Hematopoietic multipotent progenitor cell treated with erythropoietin and hydrocortisone succinate and interleukin-3 and kit ligand, for 17 days (in vitro differentiated cells): ENCODE data around the gene SLC22A23.

Experiments
- DNase-seq: peaks from one replicate; pipeline ENCODE4 v3.0.0-alpha.2; 2015; ENCODE audit warnings: low spot score

The SLC22A23 gene

DNA sequence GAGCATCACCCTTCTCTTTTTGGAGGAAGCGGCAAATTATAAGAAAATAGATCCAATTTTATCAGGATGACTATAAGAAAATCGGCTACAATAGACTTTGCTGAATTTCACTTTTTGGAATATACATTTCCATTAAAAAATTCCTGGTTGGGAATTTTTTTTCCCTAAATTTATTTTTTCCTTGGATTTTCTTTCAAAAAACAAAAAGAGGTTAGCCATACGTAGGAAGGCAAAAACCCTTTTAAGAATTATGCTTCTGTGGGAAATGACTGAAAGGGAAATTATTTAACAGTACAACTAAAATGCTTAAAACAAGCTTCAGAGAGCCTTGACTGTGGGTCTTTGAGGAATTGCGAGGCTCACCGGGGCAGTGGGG is 86.9 kb downstream of the SLC22A23 start:
- no peak for DNase-seq

GRCh38 chr6:3368685-3369084 is 88.2 kb downstream of the SLC22A23 start:
- DNase-seq, result no peak

DNA sequence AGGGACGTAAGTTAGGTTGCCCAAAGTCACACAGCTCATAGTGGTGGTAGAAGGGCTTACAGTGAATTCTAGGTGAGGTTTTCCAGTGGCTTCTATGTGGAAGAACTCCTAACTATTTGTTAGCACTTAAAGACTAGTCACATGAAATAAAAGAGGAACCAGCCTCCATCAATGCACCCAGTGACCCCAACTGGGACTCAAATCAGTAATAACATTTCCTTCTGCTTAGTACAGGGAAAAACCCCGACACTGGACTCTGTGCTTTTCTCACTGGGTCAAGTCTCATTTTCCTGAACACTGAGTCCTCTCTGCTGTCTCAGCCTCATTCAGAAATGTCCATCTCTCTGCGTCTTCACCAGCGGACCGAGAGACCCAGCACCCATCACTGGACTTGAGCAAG is 89.2 kb downstream of the SLC22A23 start:
- no peak for DNase-seq

- no peak for DNase-seq
Observed at GRCh38 chr6:3366596-3367413, 90.0 kb downstream of the SLC22A23 start.

GRCh38 chr6:3364391-3364790 is 92.5 kb downstream of the SLC22A23 start:
- DNase-seq, result no peak

GRCh38 chr6:3363296-3364025 is 93.4 kb downstream of the SLC22A23 start:
- no peak for DNase-seq

DNA sequence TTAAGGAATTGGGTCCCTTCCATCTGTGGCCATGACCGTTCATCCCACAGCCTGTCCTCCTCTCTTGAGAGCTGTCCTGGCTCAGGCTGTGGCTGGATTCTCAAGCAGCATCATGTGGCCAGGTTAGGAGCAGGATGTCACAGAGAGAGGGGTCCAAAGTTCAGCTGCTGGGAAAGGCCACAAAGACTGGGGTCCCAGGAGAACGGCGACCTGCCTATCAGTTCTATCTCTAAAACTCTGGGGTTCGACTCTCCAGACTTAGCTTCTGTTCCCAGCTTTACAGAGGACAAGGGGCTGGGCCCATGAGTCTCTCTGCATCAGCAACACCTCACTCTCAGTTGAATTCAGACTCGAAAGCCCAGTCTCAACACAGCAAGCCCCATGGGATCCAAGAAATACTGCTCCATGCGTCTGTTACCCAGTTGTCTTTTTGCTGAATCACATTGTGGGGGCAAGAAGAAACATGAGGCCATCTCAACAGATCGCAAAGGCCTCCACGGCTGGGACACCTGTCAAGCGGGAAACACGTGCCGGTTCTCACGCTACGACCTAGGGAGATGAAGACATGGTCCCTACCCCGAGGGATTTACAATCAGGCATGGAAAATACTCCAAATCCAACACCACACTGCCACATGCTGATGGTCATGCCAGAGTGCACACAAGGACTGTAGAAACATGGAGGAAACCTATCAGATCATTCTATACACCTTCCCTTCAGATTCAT is 95.4 kb downstream of the SLC22A23 start:
- no peak for DNase-seq

GRCh38 chr6:3360727-3361045 is 96.2 kb downstream of the SLC22A23 start:
- DNase-seq, result no peak

DNA sequence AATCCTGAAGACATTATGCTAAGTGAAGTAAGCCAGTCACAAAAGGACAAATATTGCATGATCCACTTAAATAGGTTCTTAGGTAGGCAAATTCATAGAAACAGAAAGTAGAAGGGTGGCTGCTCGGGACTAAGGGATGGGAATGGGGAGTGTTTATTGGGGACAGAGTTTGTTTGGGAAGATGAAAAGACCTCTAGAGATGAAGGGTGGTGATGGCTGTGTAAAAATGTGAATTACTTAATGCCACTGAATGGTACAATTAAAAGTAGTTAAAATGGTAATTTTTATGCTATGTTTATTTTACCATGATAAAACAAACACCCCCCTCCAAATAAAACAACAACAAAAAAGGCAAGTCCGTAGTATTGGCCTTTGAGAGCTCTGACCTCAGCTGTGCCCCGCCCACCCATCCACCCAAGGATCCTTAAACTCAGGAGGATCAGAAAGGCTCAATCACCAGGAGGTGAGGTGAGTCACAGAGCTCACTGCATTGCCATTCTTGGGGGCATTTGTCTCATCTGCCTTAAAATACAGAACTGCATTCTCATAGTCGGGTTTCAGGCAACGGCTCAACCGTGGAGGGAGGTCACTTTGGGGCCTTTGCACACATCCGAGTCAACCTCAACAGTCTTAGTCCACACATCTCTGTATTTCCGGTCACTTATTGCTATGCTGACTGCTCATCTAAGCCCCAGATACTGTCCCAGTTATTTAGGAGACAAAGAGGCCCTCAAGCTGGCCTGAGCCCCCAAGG is 96.7 kb downstream of the SLC22A23 start:
- no peak for DNase-seq

DNA sequence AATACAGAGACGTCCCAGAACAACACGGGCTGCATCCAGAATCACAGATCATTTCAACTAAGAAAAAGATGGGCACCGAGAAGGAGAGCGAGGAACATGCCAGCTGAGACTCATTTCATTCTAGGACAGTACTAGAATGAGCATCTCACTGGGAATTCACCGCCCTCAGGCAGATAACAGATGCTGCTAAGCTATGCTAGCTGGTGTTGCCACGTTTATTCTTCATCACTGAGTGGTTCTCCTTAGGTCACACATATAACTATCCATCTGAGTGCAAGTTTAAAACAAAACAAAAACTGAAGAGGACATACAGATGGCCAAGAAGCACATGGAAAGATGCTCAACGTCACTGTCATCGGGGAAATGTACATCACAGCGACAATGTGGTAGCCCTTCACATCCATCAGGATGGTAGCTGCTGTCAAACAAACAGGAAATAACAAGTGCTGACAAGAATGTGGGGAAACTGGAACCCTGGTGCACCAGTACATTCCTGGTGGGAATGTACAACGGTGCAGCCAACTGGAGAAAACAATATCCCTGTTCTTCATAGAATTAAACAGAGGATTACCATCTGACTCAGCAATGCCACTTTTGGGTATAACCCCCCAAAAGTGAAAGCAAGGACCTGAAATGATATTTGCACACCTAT is 97.6 kb downstream of the SLC22A23 start:
- no peak for DNase-seq

- no peak for DNase-seq
Observed at GRCh38 chr6:3358413-3359100, 98.3 kb downstream of the SLC22A23 start.

DNA sequence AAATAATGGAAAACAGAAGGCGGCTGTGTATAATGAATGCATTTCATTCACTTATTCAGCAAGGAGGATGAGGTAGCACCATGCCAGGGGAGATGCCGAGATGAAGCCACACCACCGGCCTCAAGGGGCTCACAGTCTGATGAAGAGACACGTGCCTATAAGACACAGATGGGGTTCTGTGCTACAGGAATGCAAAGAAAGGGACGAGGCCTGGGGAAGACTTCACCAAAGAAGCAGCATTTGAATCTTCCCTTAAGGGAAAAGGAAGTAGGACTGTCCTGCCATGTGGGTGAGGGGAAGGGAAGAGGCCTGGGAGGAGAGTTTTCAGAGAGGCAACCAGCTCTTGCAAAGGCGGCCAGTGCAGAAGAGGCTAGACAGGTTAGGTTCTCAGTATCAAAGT is 99.2 kb downstream of the SLC22A23 start:
- no peak for DNase-seq

- no peak for DNase-seq
Observed at GRCh38 chr6:3356824-3357420, 99.9 kb downstream of the SLC22A23 start.

DNA sequence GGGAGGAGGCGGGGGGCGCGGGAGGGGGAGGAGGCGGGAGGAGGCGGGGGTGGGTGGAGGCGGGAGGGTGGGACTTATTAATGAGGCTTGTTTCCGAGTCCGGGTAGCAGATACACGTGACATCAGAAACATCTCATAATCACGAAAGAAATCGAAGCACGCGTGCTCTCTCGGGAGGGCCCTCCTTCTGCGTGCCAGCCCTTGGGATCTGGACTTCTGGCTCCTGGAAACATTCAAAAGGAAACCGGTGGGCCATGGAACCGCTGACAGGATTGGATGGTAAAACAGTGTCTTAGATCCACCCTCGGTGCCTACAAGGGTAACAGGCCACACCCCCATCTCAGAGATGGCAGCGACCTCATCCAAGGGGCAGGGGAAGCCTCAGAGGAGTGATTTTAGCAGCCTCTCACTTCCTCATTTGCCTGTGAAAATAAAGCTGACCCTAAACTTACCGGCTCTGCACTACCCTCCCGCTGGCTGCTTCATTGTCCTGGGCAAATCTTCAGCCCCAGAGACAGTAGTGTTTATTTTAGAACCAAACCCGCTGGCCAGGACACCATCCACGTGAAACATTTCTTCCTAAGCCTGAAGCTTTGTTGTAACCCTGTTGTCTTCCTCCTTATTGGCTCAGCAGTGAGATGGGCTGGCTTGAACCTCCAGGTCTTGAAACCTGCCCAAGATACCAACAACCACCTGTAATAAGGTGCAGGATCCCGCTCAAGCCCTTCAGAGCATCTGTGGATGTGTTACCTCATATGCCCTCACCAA is 100.6 kb downstream of the SLC22A23 start:
- DNase-seq, result peak; percentile 86

- peak; percentile 80 for DNase-seq
Observed at GRCh38 chr6:3355358-3356055, 101.3 kb downstream of the SLC22A23 start.

DNA sequence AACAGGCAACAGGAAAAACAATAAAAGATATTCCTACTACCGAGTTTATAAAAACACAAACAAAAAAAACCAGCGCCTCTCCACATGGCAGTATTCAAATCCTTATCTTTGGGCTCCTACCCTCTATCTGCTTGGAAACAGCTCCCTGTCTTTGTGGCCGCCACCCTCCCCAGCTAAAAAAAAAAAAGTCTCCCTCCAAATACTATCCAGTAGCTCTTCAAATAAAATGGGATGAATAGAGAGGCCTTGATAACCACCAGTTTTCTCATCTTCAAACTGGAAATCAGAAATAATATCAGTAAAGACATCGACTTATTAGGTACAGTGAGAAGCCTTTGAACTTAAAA is 101.9 kb downstream of the SLC22A23 start:
- peak; percentile 72 for DNase-seq

DNA sequence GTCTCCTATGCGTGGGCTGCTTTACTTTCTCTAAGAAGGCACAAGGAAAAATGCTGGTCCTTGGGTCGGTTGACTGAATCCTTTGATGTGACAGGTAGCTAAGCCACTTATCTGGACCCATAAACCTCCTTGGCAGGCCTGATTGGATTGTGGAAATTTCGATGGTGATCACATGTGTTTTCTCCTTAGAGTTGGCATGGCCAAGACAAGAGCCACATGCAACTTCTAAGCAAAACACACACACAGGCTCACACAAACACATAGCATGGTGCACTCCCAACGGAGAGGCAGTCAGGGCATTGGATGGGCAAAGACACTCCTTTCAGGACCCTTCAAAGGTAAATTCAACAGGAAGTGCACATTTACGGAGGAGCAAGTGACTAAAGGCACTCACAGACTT is 102.9 kb downstream of the SLC22A23 start:
- DNase-seq, result no peak

GRCh38 chr6:3353213-3353903 is 103.5 kb downstream of the SLC22A23 start:
- DNase-seq, result no peak

DNA sequence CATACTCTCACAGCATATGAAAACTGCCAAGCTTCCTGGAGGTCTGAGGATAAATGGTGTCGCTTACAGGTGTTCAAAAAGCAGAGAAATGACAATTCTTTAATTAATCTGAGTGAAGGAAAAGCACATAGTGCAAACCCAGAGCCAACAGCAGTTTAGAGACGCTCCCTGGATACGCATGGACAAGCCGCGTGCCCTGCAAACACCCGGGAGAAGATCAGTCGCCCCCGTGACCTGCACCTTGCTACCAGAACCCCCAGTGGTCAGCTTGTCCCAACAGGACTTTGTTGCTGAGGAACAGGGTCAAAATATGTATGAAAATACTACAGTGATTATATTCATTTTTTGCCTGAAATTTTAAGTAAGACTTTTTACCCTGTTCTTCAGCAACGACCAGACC is 104.2 kb downstream of the SLC22A23 start:
- DNase-seq, result no peak
